HepG2 (cell line): Measurements from ENCODE around the gene OR10H1. TPM values are rescaled to one million over a fixed set of nuclear protein-coding genes. Genes with fewer than 3 reads are reported as not detected.
A peak's percentile ranks its signal among the peaks of the same experiment; 100 is the strongest.

Source experiments
- ARNT2 ChIP-seq: sonication (generic); formaldehyde crosslinking; IDR thresholded peaks from 2 replicates; pipeline ENCODE4 v1.8.0; 2022; ENCODE audit warnings: mild to moderate bottlenecking, low read depth, missing genetic modification reagents, moderate library complexity
- CAMTA2 ChIP-seq: sonication (generic); formaldehyde crosslinking; IDR thresholded peaks from 2 replicates; pipeline ENCODE4 v1.4.0; 2020; ENCODE audit warnings: mild to moderate bottlenecking, missing genetic modification reagents, borderline replicate concordance
- CBX1 ChIP-seq: IDR thresholded peaks from one replicate; pipeline ENCODE4 v1.6.1; 2016; ENCODE audit warnings: antibody characterized with exemption, low read depth
- CHCHD3 ChIP-seq: sonication (generic); formaldehyde crosslinking; IDR thresholded peaks from 2 replicates; pipeline ENCODE4 v1.8.0; 2022; ENCODE audit warnings: mild to moderate bottlenecking, missing genetic modification reagents, moderate library complexity
- EEA1 ChIP-seq: sonication (generic); formaldehyde crosslinking; IDR thresholded peaks from 2 replicates; pipeline ENCODE4 v1.5.1; 2020; ENCODE audit warnings: mild to moderate bottlenecking, missing genetic modification reagents, borderline replicate concordance
- FOXA3 ChIP-seq: IDR thresholded peaks from 2 replicates; pipeline ENCODE4 v1.6.1; 2016; ENCODE audit warnings: missing genetic modification reagents, missing compliant biosample characterization
- FOXJ3 ChIP-seq: sonication (generic); formaldehyde crosslinking; IDR thresholded peaks from 2 replicates; pipeline ENCODE4 v1.4.0; 2020; ENCODE audit warnings: missing genetic modification reagents, mild to moderate bottlenecking, borderline replicate concordance
- TAF1 ChIP-seq: sonication (generic); formaldehyde crosslinking; IDR thresholded peaks from 2 replicates; pipeline ENCODE4 v1.4.0; 2020; ENCODE audit warnings: missing genetic modification reagents
- WIZ ChIP-seq: sonication (generic); formaldehyde crosslinking; IDR thresholded peaks from 2 replicates; pipeline ENCODE4 v1.5.1; 2020; ENCODE audit warnings: mild to moderate bottlenecking, missing genetic modification reagents
- ZFX ChIP-seq: sonication (generic); formaldehyde crosslinking; IDR thresholded peaks from 2 replicates; pipeline ENCODE4 v1.4.0; 2020; ENCODE audit warnings: mild to moderate bottlenecking, low read depth, missing genetic modification reagents, moderate library complexity
- ZNF234 ChIP-seq: sonication (generic); formaldehyde crosslinking; conservative IDR thresholded peaks from 2 replicates; pipeline ENCODE4 v1.5.1; 2020; ENCODE audit warnings: mild to moderate bottlenecking, missing genetic modification reagents
- ZNF350 ChIP-seq: sonication (generic); formaldehyde crosslinking; IDR thresholded peaks from 2 replicates; pipeline ENCODE4 v1.4.0; 2020; ENCODE audit warnings: mild to moderate bottlenecking, low read depth, missing genetic modification reagents, borderline replicate concordance
- ZNF557 ChIP-seq: sonication (generic); formaldehyde crosslinking; IDR thresholded peaks from 2 replicates; pipeline ENCODE4 v1.4.0; 2020; ENCODE audit warnings: missing genetic modification reagents
- ZNF607 ChIP-seq: sonication (generic); formaldehyde crosslinking; IDR thresholded peaks from 2 replicates; pipeline ENCODE4 v1.5.1; 2020; ENCODE audit warnings: missing genetic modification reagents, mild to moderate bottlenecking, borderline replicate concordance
- ZNF891 ChIP-seq: sonication (generic); formaldehyde crosslinking; IDR thresholded peaks from 2 replicates; pipeline ENCODE4 v1.5.0; 2020; ENCODE audit warnings: mild to moderate bottlenecking, missing genetic modification reagents
- polyA plus RNA-seq, 8 experiments: library from polyadenylated mRNA; depleted of rRNA in 3 of 8; stranded (reverse) in 7 of 8; unstranded in 1 of 8; fragments of >200 nt; fragmentation: Illumina TruSeq in 4 of 8; extraction: Trizol in 4 of 8; gene quantifications; 2 replicates each; pipeline versions ENCODE4 v1.2.1 to v1.2.3, GENCODE V29; 2011 to 2016; ENCODE audit warnings: low read depth in 4 of 8, missing spikeins in 1 of 8, mixed read lengths in 1 of 8; ENCODE audit not compliant: insufficient read depth in 1 of 8
- total RNA-seq, 5 experiments: library from RNA; depleted of rRNA; stranded (reverse); fragments of >200 nt; fragmentation: Illumina TruSeq; extraction: Trizol; gene quantifications; 2 replicates each; pipeline ENCODE4 v1.2.3, GENCODE V29; 2016; ENCODE audit warnings: low read depth in 1 of 5
- TF ChIP-seq, protein P1 (sequence below): sonication (generic); formaldehyde crosslinking; IDR thresholded peaks from 2 replicates; pipeline ENCODE4 v1.5.1; 2020; ENCODE audit warnings: mild to moderate bottlenecking, missing genetic modification reagents
- TF ChIP-seq, protein P2 (sequence below): sonication (generic); formaldehyde crosslinking; IDR thresholded peaks from 2 replicates; pipeline ENCODE4 v1.8.0; 2022; ENCODE audit warnings: low read depth, missing genetic modification reagents
- TF ChIP-seq, protein P3 (sequence below): IDR thresholded peaks from 2 replicates; pipeline ENCODE4 v1.6.1; 2016; ENCODE audit warnings: missing compliant biosample characterization, missing genetic modification reagents, borderline replicate concordance
- TF ChIP-seq, protein P4 (sequence below): sonication (generic); formaldehyde crosslinking; IDR thresholded peaks from 2 replicates; pipeline ENCODE4 v1.9.0; 2021; ENCODE audit warnings: missing genetic modification reagents, borderline replicate concordance

OR10H1 gene
- total and polyA plus RNA-seq, 2 of the 13 experiments (the other 11 are each of a cell fraction or from before 2014, with no cell fraction given): not detected

DNA sequence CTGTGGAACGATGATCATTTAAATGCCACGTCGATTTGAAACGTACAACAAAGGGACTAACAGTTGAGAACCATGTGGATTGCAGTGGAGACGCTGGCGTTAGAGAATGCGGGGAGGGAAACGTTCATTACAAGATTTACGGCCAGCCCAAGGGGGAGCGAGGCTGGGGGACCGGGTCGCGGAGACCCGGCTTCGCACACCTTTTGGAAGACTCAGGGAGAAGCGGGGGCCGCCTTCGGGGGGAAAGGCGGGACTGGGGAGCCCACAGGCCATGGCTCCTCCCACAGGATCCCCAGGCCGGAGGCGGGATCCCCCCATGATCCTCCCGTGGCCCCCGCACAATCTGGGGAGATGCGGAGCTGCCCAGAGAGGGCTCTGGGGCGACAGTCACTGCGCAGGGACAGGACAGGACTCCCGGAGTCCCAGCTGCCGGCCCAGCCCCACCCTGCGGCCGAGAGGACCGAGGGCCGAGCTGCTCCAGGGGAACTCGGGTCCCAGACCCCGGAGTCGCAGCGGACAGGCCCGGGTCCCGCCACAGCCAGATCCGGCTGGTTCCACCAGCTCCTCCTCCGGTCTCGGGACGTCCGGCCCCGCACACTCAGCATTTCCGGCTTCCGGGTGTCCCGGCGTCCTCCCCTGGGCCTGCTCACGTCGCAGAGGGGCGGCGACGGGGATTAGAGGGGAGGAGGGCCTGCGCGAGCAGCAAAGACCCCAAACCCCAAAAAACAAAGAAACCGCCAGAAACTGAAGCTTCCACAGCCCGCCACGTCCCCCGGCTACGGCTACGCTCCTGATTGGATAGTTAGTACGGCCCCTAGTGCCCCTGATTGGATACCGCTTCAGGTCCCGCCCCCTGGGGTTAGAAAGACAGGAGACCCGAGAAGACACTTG is 21.1 kb upstream of the OR10H1 start (continued):
- TF ChIP-seq WIZ (CRISPR knock-in tag): peak; percentile 86; the same call in 1 of the 2 replicates
- TF ChIP-seq, protein P1, sequence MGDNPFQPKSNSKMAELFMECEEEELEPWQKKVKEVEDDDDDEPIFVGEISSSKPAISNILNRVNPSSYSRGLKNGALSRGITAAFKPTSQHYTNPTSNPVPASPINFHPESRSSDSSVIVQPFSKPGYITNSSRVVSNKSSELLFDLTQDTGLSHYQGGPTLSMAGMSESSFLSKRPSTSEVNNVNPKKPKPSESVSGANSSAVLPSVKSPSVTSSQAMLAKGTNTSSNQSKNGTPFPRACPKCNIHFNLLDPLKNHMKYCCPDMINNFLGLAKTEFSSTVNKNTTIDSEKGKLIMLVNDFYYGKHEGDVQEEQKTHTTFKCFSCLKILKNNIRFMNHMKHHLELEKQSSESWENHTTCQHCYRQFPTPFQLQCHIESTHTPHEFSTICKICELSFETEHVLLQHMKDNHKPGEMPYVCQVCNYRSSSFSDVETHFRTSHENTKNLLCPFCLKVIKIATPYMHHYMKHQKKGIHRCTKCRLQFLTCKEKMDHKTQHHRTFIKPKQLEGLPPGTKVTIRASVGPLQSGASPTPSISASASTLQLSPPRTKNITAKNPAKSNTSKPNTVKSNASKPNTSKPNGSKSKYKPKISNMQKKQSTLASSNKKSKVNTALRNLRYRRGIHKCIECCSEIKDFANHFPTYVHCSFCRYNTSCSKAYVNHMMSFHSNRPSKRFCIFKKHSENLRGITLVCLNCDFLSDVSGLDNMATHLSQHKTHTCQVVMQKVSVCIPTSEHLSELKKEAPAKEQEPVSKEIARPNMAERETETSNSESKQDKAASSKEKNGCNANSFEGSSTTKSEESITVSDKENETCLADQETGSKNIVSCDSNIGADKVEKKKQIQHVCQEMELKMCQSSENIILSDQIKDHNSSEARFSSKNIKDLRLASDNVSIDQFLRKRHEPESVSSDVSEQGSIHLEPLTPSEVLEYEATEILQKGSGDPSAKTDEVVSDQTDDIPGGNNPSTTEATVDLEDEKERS (CRISPR knock-in tag): 0 out of 2 replicates have a peak, but pooled peaks have one; percentile 20
- TF ChIP-seq CHCHD3 (CRISPR knock-in tag): no peak
- peak; percentile 75; the same call in 1 of the 2 replicates for TF ChIP-seq ZNF607 (CRISPR knock-in tag)
- TF ChIP-seq, protein P2, sequence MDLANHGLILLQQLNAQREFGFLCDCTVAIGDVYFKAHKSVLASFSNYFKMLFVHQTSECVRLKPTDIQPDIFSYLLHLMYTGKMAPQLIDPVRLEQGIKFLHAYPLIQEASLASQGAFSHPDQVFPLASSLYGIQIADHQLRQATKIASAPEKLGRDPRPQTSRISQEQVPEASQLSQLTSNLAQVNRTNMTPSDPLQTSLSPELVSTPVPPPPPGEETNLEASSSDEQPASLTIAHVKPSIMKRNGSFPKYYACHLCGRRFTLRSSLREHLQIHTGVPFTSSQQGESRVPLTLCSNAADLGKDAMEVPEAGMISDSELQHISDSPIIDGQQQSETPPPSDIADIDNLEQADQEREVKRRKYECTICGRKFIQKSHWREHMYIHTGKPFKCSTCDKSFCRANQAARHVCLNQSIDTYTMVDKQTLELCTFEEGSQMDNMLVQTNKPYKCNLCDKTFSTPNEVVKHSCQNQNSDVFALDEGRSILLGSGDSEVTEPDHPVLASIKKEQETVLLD (CRISPR knock-in tag): no peak
- TF ChIP-seq ZFX (CRISPR knock-in tag): peak; percentile 88
- TF ChIP-seq CAMTA2: peak; percentile 90; the same call in 1 of the 2 replicates
- TF ChIP-seq, protein P3, sequence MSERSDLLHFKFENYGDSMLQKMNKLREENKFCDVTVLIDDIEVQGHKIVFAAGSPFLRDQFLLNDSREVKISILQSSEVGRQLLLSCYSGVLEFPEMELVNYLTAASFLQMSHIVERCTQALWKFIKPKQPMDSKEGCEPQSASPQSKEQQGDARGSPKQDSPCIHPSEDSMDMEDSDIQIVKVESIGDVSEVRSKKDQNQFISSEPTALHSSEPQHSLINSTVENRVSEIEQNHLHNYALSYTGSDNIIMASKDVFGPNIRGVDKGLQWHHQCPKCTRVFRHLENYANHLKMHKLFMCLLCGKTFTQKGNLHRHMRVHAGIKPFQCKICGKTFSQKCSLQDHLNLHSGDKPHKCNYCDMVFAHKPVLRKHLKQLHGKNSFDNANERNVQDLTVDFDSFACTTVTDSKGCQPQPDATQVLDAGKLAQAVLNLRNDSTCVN (CRISPR knock-in tag): peak; percentile 30; the same call in 1 of the 2 replicates
- TF ChIP-seq ZNF234: peak; percentile 75; the same call in 1 of the 2 replicates
- no peak for TF ChIP-seq ZNF557 (CRISPR knock-in tag)
- peak; percentile 84 for TF ChIP-seq TAF1 (CRISPR knock-in tag)
- peak; percentile 61; the same call in 1 of the 2 replicates for TF ChIP-seq EEA1 (CRISPR knock-in tag)
- TF ChIP-seq CBX1: peak; percentile 87
- no peak; the same call in 1 of the 2 replicates for TF ChIP-seq FOXJ3 (CRISPR knock-in tag)
- TF ChIP-seq, protein P4, sequence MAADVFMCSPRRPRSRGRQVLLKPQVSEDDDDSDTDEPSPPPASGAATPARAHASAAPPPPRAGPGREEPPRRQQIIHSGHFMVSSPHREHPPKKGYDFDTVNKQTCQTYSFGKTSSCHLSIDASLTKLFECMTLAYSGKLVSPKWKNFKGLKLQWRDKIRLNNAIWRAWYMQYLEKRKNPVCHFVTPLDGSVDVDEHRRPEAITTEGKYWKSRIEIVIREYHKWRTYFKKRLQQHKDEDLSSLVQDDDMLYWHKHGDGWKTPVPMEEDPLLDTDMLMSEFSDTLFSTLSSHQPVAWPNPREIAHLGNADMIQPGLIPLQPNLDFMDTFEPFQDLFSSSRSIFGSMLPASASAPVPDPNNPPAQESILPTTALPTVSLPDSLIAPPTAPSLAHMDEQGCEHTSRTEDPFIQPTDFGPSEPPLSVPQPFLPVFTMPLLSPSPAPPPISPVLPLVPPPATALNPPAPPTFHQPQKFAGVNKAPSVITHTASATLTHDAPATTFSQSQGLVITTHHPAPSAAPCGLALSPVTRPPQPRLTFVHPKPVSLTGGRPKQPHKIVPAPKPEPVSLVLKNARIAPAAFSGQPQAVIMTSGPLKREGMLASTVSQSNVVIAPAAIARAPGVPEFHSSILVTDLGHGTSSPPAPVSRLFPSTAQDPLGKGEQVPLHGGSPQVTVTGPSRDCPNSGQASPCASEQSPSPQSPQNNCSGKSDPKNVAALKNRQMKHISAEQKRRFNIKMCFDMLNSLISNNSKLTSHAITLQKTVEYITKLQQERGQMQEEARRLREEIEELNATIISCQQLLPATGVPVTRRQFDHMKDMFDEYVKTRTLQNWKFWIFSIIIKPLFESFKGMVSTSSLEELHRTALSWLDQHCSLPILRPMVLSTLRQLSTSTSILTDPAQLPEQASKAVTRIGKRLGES (CRISPR knock-in tag): no peak
- peak; percentile 53; the same call in 1 of the 2 replicates for TF ChIP-seq ZNF350
- TF ChIP-seq FOXA3 (CRISPR knock-in tag): no peak; the same call in 1 of the 2 replicates
- TF ChIP-seq ARNT2 (CRISPR knock-in tag): peak; percentile 74; the same call in 1 of the 2 replicates
- TF ChIP-seq ZNF891 (CRISPR knock-in tag): peak; percentile 59; the same call in 1 of the 2 replicates
- TF ChIP-seq, all 625 proteins: peak for 178
